Tibial nerve (tissue), 4 donors: ENCODE measurements around the gene UBE2I.

ENCODE experiments used
- CTCF ChIP-seq, 5 experiments: fragments of 200-600 bp in 3 of 5; fragments of 450-650 bp in 2 of 5; sonication (generic) in 3 of 5; IDR thresholded peaks; one replicate each; pipeline ENCODE4 v1.5.1; 2016 to 2019; ENCODE audit warnings: antibody characterized with exemption in 5 of 5, mild to moderate bottlenecking in 3 of 5, moderate library complexity in 2 of 5
- EP300 ChIP-seq, 2 donors: sonication (generic); formaldehyde crosslinking; IDR thresholded peaks; one replicate each; pipeline ENCODE4 v1.6.1; 2017; ENCODE audit warnings: antibody characterized with exemption in 2 of 2, mild to moderate bottlenecking in 1 of 2
- POLR2A ChIP-seq, 2 donors: fragments of 450-650 bp; IDR thresholded peaks; one replicate each; pipeline ENCODE4 v1.6.1; 2017; ENCODE audit warnings: antibody characterized with exemption in 2 of 2, mild to moderate bottlenecking in 2 of 2, moderate library complexity in 2 of 2

- TF ChIP-seq CTCF (IDR thresholded peaks at IDR 0.05): no peak
- TF ChIP-seq POLR2A (IDR thresholded peaks at IDR 0.05): no peak
- TF ChIP-seq EP300 (IDR thresholded peaks at IDR 0.05): no peak
Measured at GRCh38 chr16:1375298-1375640, 65.8 kb downstream of the UBE2I start.
